ENCODE measurements around the gene TRIM16. TPM values are rescaled to one million over a fixed set of nuclear protein-coding genes. Genes with fewer than 3 reads are reported as not detected.

The TRIM16 gene
- polyA plus RNA-seq, 1 donor (not counting 4 experiments of a cell fraction or from before 2014, with no cell fraction given), result 62.3 TPM

DNA sequence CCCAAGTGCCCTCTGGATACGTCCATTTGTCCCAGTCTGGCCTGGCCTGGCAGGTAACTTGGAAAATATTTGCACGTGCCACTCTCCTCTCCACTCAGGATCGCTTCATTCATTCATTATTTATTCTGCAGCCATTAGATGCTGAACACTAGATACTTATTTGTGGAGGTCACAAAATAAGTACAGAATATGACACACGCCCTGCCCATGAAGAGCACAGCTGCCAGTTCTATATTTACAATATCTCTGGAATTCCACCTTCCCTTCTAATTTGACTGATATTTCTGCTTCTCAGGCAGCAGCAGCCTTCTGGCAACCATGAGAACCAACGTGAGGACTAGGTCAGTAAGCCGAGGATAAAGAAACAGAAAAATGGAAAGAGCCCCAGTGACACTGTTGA, 20.9 kb downstream of the TRIM16 start:
- H3K27me3 ChIP-seq (ENCODE audit: control insufficient read depth, extremely low read depth, insufficient read depth, low read length), result no peaks in the 10 kb centered on the region
- H3K27ac ChIP-seq (ENCODE audit: control insufficient read depth, insufficient read depth, low read length), result no peak overlapping the region
- dilution Hi-C loops (cut with MboI; ENCODE audit: extremely low pct_ligation_motif_present, low sequenced_read_pairs), result no loop called here
- no peaks in the 10 kb centered on the region for H4K20me1 ChIP-seq (ENCODE audit: control insufficient read depth, extremely low read depth, insufficient read depth, low read length)
- peaks cover 26% of the 10 kb centered on the region for H3K4me1 ChIP-seq (ENCODE audit: control insufficient read depth, extremely low read depth, insufficient read depth, low read length)
- H3K79me2 ChIP-seq (ENCODE audit: control insufficient read depth, insufficient read depth, low read length), result no peaks in the 10 kb centered on the region
- H3K9me1 ChIP-seq (ENCODE audit: control insufficient read depth, extremely low read depth, insufficient read depth, low read length), result no peaks in the 10 kb centered on the region
- TF ChIP-seq, protein P1, sequence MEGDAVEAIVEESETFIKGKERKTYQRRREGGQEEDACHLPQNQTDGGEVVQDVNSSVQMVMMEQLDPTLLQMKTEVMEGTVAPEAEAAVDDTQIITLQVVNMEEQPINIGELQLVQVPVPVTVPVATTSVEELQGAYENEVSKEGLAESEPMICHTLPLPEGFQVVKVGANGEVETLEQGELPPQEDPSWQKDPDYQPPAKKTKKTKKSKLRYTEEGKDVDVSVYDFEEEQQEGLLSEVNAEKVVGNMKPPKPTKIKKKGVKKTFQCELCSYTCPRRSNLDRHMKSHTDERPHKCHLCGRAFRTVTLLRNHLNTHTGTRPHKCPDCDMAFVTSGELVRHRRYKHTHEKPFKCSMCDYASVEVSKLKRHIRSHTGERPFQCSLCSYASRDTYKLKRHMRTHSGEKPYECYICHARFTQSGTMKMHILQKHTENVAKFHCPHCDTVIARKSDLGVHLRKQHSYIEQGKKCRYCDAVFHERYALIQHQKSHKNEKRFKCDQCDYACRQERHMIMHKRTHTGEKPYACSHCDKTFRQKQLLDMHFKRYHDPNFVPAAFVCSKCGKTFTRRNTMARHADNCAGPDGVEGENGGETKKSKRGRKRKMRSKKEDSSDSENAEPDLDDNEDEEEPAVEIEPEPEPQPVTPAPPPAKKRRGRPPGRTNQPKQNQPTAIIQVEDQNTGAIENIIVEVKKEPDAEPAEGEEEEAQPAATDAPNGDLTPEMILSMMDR (optimal IDR thresholded peaks at IDR 0.05 in 1 of 3, IDR thresholded peaks at IDR 0.05 in 1 of 3, conservative IDR thresholded peaks at IDR 0.05 in 1 of 3; ENCODE audit: extremely low read depth in 1 of 3, insufficient read depth in 2 of 3, low read length in 3 of 3), result no peak
- no peak for TF ChIP-seq EZH2 (IDR thresholded peaks at IDR 0.05; ENCODE audit: low read length)
- FAIRE-seq (no peak), DNase-seq (ENCODE audit: low read depth, low spot score) (no peak)
- peaks cover 0 to 2% of the 10 kb centered on the region in 2 experiments for H3K36me3 ChIP-seq (ENCODE audit: control insufficient read depth in 2 of 2, extremely low read depth in 1 of 2, insufficient read depth in 2 of 2, low read length in 2 of 2)
- no peak overlapping the region for H2AFZ ChIP-seq (ENCODE audit: control insufficient read depth, low read length)
- H3K9ac ChIP-seq (ENCODE audit: control insufficient read depth, extremely low read depth, insufficient read depth, low read length), result no peak overlapping the region
- H3K4me2 ChIP-seq (ENCODE audit: control insufficient read depth, extremely low read depth, insufficient read depth, low read depth, low read length), result no peak overlapping the region
- H3K9me3 ChIP-seq (ENCODE audit: control insufficient read depth, low read depth, low read length), result no peaks in the 10 kb centered on the region
- no peak overlapping the region for H3K4me3 ChIP-seq (ENCODE audit: control insufficient read depth in 2 of 3, extremely low read depth in 1 of 3, insufficient read depth in 2 of 3, low read depth in 1 of 3, low read length in 3 of 3)

DNA sequence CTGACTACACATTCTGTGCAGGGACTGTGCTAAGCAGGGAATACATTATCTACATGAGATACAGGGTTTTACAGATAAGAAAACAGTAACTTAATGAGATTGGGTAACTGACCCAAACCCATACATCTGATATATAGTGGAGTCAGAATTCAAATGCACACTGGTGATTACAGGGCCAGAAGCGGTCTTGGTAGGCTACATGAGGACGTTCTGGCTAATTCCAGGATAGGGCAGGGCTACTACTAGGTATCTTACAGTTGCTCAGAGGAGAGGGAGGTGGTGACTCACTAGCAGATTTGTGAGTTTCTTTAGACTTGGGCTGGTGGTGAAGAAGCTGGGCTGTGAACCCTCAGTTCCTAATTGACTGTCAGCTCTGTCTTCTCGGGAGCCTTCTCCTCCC, 21.4 kb downstream of the TRIM16 start:
- H3K4me3 ChIP-seq (ENCODE audit: control insufficient read depth in 2 of 3, extremely low read depth in 1 of 3, insufficient read depth in 2 of 3, low read depth in 1 of 3, low read length in 3 of 3), result no peak overlapping the region
- H3K79me2 ChIP-seq (ENCODE audit: control insufficient read depth, insufficient read depth, low read length), result no peaks in the 10 kb centered on the region
- no peak for FAIRE-seq
- dilution Hi-C loops (cut with MboI; ENCODE audit: extremely low pct_ligation_motif_present, low sequenced_read_pairs), result no loop called here
- no peaks in the 10 kb centered on the region for H4K20me1 ChIP-seq (ENCODE audit: control insufficient read depth, extremely low read depth, insufficient read depth, low read length)
- no peak overlapping the region for H2AFZ ChIP-seq (ENCODE audit: control insufficient read depth, low read length)
- no peak overlapping the region for H3K27ac ChIP-seq (ENCODE audit: control insufficient read depth, insufficient read depth, low read length)
- TF ChIP-seq, protein P1 (optimal IDR thresholded peaks at IDR 0.05 in 1 of 3, IDR thresholded peaks at IDR 0.05 in 1 of 3, conservative IDR thresholded peaks at IDR 0.05 in 1 of 3; ENCODE audit: extremely low read depth in 1 of 3, insufficient read depth in 2 of 3, low read length in 3 of 3), result no peak
- no peaks in the 10 kb centered on the region for H3K27me3 ChIP-seq (ENCODE audit: control insufficient read depth, extremely low read depth, insufficient read depth, low read length)
- H3K4me1 ChIP-seq (ENCODE audit: control insufficient read depth, extremely low read depth, insufficient read depth, low read length), result peaks cover 30% of the 10 kb centered on the region
- peaks cover 0 to 2% of the 10 kb centered on the region in 2 experiments for H3K36me3 ChIP-seq (ENCODE audit: control insufficient read depth in 2 of 2, extremely low read depth in 1 of 2, insufficient read depth in 2 of 2, low read length in 2 of 2)
- no peaks in the 10 kb centered on the region for H3K9me1 ChIP-seq (ENCODE audit: control insufficient read depth, extremely low read depth, insufficient read depth, low read length)
- H3K4me2 ChIP-seq (ENCODE audit: control insufficient read depth, extremely low read depth, insufficient read depth, low read depth, low read length), result peak overlapping the region; percentile 11
- H3K9me3 ChIP-seq (ENCODE audit: control insufficient read depth, low read depth, low read length), result no peaks in the 10 kb centered on the region
- DNase-seq (ENCODE audit: low read depth, low spot score), result no peak
- no peak overlapping the region for H3K9ac ChIP-seq (ENCODE audit: control insufficient read depth, extremely low read depth, insufficient read depth, low read length)

Measured in keratinocyte (primary cell).